ENCODE measurements around the gene RNF144A.

RNF144A gene

DNA sequence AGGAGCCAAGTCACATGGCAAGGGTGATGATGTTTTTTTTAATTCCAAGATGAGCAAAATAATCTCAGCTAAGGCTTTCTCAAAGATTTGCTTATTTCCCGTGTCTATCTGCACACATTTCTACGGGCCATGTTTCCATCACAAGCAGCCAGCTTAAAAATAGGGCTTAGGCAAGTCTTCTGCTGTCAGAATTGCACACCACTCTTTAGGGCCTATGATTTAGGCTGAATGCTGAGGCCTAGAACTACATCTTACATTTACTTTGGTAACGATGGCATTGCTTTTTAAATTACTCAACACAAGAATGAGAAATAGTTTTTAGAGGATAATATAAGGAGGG, 144.2 kb downstream of the RNF144A start:
- no peak for TF ChIP-seq FOXP2 (optimal IDR thresholded peaks at IDR 0.05; ENCODE audit: borderline replicate concordance, extremely low read depth, extremely low read length, insufficient read depth)

- no peak for TF ChIP-seq TAF1 (IDR thresholded peaks at IDR 0.05; ENCODE audit: borderline replicate concordance, insufficient read depth, low read length)
- TF ChIP-seq FOXP2 (optimal IDR thresholded peaks at IDR 0.05; ENCODE audit: borderline replicate concordance, extremely low read depth, extremely low read length, insufficient read depth): no peak
- TF ChIP-seq POLR2AphosphoS5 (IDR thresholded peaks at IDR 0.05; ENCODE audit: low read depth, low read length): no peak
- no peak for TF ChIP-seq REST (IDR thresholded peaks at IDR 0.05; ENCODE audit: insufficient read depth in 1 of 2, low read depth in 2 of 2, low read length in 2 of 2)
- no peak for TF ChIP-seq SIN3A (IDR thresholded peaks at IDR 0.05; ENCODE audit: borderline replicate concordance, insufficient read depth, low read length)
Measured at GRCh38 chr2:7061921-7062320, 144.7 kb downstream of the RNF144A start.

- TF ChIP-seq SIN3A (IDR thresholded peaks at IDR 0.05; ENCODE audit: borderline replicate concordance, insufficient read depth, low read length) (no peak), TAF1 (IDR thresholded peaks at IDR 0.05; ENCODE audit: borderline replicate concordance, insufficient read depth, low read length) (no peak), FOXP2 (optimal IDR thresholded peaks at IDR 0.05; ENCODE audit: borderline replicate concordance, extremely low read depth, extremely low read length, insufficient read depth) (no peak), POLR2AphosphoS5 (IDR thresholded peaks at IDR 0.05; ENCODE audit: low read depth, low read length) (no peak), REST (IDR thresholded peaks at IDR 0.05; ENCODE audit: insufficient read depth in 1 of 2, low read depth in 2 of 2, low read length in 2 of 2) (no peak)
Measured at GRCh38 chr2:7063789-7064188, 146.6 kb downstream of the RNF144A start.

DNA sequence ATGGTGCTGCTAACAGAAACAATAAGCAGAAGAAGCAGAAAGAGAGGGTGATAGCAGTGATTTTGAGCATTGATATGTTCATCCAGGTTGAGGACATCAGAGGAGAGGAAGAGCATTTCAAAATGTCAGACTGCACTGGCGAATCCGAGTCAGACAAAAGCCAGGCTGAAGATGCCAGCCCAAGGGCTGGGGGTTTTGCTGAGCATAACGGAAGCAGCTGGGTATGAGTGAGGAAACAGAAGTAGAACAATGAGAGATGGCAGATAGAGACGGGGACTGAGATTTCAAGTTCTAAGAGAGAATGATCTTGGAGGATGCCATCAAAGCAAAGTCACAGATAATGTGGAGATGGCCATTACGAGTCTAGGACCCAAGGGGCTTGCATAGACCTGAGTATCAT, 151.2 kb downstream of the RNF144A start:
- TF ChIP-seq REST (IDR thresholded peaks at IDR 0.05; ENCODE audit: insufficient read depth in 1 of 2, low read depth in 2 of 2, low read length in 2 of 2) (no peak), FOXP2 (optimal IDR thresholded peaks at IDR 0.05; ENCODE audit: borderline replicate concordance, extremely low read depth, extremely low read length, insufficient read depth) (no peak), TAF1 (IDR thresholded peaks at IDR 0.05; ENCODE audit: borderline replicate concordance, insufficient read depth, low read length) (no peak), POLR2AphosphoS5 (IDR thresholded peaks at IDR 0.05; ENCODE audit: low read depth, low read length) (no peak), SIN3A (IDR thresholded peaks at IDR 0.05; ENCODE audit: borderline replicate concordance, insufficient read depth, low read length) (no peak)

DNA sequence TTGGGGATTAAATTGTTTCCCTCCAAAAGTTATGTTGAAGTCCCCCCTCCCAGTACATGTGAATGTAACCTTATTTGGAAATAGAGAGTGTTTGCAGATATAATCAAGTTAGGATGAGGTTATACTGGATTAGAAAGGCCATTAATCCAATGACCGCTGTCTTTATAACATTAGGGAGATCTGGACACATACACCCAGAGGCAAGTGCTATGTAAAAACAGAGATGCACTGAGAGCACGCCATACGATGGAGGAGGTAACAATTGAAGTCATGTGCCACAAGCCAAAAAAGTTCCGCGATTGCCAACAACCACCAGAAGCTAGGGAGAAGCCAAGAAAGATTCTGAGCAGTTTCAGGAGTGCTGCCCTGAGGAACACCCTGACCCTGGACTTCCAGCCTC, 153.3 kb downstream of the RNF144A start:
- no peak for TF ChIP-seq POLR2AphosphoS5 (IDR thresholded peaks at IDR 0.05; ENCODE audit: low read depth, low read length)
- TF ChIP-seq REST (IDR thresholded peaks at IDR 0.05; ENCODE audit: insufficient read depth in 1 of 2, low read depth in 2 of 2, low read length in 2 of 2): no peak
- TF ChIP-seq TAF1 (IDR thresholded peaks at IDR 0.05; ENCODE audit: borderline replicate concordance, insufficient read depth, low read length): no peak
- no peak for TF ChIP-seq SIN3A (IDR thresholded peaks at IDR 0.05; ENCODE audit: borderline replicate concordance, insufficient read depth, low read length)
